K562 (cell line): ENCODE data around the gene MRPS26. TPM values are rescaled to one million over a fixed set of nuclear protein-coding genes. Genes with fewer than 3 reads are reported as not detected.
A peak's percentile ranks its signal among the peaks of the same experiment; 100 is the strongest.

Experiments used
- ATAC-seq: fragments of 200-7000 bp; cut with Tn5 transposase; 3 replicates; pipeline ENCODE4 v1.9.1; 2020; ENCODE audit warnings: moderate library complexity
- BruUV-seq: library from RNA; stranded (reverse); fragments of 400-500 nt; replicated peaks from 2 replicates; lab custom pipeline; 2021; lab: Mats Ljungman, UMichigan
- CTCF ChIA-PET: fragments of 300-600 bp; formaldehyde crosslinking; extraction: SDS; loops from one replicate; lab custom pipeline; 2021; ENCODE audit warnings: low intra/inter-chr PET ratio; lab: Yijun Ruan, JAX
- POLR2A ChIA-PET: fragments of 300-600, 350-650 bp; sonication (Branson Sonifier 250); formaldehyde crosslinking; extraction: SDS; loops from one replicate; lab custom pipeline; 2021; ENCODE audit warnings: antibody characterized with exemption, inconsistent platforms; lab: Yijun Ruan, JAX
- DNase-seq, 4 experiments: peaks; one replicate each; pipeline versions ENCODE4 v3.0.0 to v3.0.0-alpha.2; 2011 to 2018; ENCODE audit warnings: low spot score in 3 of 4, mixed read lengths in 3 of 4; ENCODE audit errors: extremely low read depth in 1 of 4
- FAIRE-seq: peaks from 2 replicates; lab custom pipeline; 2011; peaks lifted over from hg19 to GRCh38; lab: Jason Lieb, UNC
- H2AFZ ChIP-seq: 2 replicates; pipeline ENCODE4 v1.6.0; 2011; ENCODE audit warnings: low read depth, low read length, control low read depth, inconsistent platforms
- H3K27ac ChIP-seq: fragments of 200-600 bp; 3 replicates; pipeline ENCODE4 v1.8.0; 2011; ENCODE audit warnings: low read depth, mild to moderate bottlenecking, control low read depth, inconsistent platforms, low read length, moderate library complexity, mixed read lengths; ENCODE audit errors: extremely low read depth
- H3K27me3 ChIP-seq, 2 experiments: fragments of 300-600 bp in 1 of 2; 2 replicates in 1 of 2; 3 replicates in 1 of 2; pipeline versions ENCODE4 v1.6.0 to v1.8.0; 2011; ENCODE audit warnings: inconsistent platforms in 2 of 2, low read length in 2 of 2, mild to moderate bottlenecking in 1 of 2, mixed read lengths in 1 of 2, moderate library complexity in 1 of 2; ENCODE audit not compliant: control insufficient read depth in 2 of 2, insufficient read depth in 2 of 2
- H3K36me3 ChIP-seq: fragments of 300-600 bp; 3 replicates; pipeline ENCODE4 v1.8.0; 2011; ENCODE audit warnings: mild to moderate bottlenecking, low read length, inconsistent platforms; ENCODE audit not compliant: control insufficient read depth, insufficient read depth
- H3K4me1 ChIP-seq, 2 experiments: fragments of 200-600 bp in 1 of 2; replicated peaks in 1 of 2; 2 replicates in 1 of 2; 3 replicates in 1 of 2; pipeline versions ENCODE4 v1.5.1 to v1.8.0; 2011; ENCODE audit warnings: inconsistent platforms in 2 of 2, low read length in 2 of 2, mild to moderate bottlenecking in 1 of 2, mixed read lengths in 1 of 2, moderate library complexity in 1 of 2; ENCODE audit not compliant: control insufficient read depth in 2 of 2, insufficient read depth in 2 of 2
- H3K4me2 ChIP-seq: 2 replicates; pipeline ENCODE4 v1.6.1; 2011; ENCODE audit warnings: low read length, control low read depth, inconsistent platforms, mixed read lengths; ENCODE audit not compliant: insufficient read depth
- H3K4me3 ChIP-seq: fragments of 200-600 bp; sonication (generic), shearing (Covaris generic); 2 replicates; pipeline ENCODE4 v1.5.1; 2016; ENCODE audit warnings: control low read depth, inconsistent platforms
- H3K79me2 ChIP-seq: fragments of 200-600 bp; 3 replicates; pipeline ENCODE4 v1.8.0; 2011; ENCODE audit warnings: low read length, inconsistent platforms; ENCODE audit not compliant: control insufficient read depth, insufficient read depth
- H3K9ac ChIP-seq, 2 experiments: 2 replicates each; pipeline versions ENCODE4 v1.6.0 to v1.6.1; 2011; ENCODE audit warnings: low read depth in 2 of 2, low read length in 2 of 2, control low read depth in 1 of 2, inconsistent platforms in 1 of 2, mild to moderate bottlenecking in 1 of 2, mixed read lengths in 1 of 2; ENCODE audit not compliant: insufficient read depth in 1 of 2
- H3K9me1 ChIP-seq: one replicate; pipeline ENCODE4 v1.6.0; 2011; ENCODE audit warnings: inconsistent platforms, mild to moderate bottlenecking, low read length, moderate library complexity; ENCODE audit not compliant: control insufficient read depth, insufficient read depth
- H3K9me3 ChIP-seq: replicated peaks from 2 replicates; pipeline ENCODE4 v1.5.1; 2011; ENCODE audit warnings: low read depth, low read length, inconsistent platforms; ENCODE audit not compliant: control insufficient read depth, insufficient read depth
- H4K20me1 ChIP-seq: replicated peaks from 2 replicates; pipeline ENCODE4 v1.6.1; 2011; ENCODE audit warnings: low read length, inconsistent platforms, mixed read lengths; ENCODE audit not compliant: control insufficient read depth, insufficient read depth
- CC2D1A ChIP-seq: fragments of 450-650 bp; IDR thresholded peaks from 2 replicates; pipeline ENCODE4 v1.6.1; 2017; ENCODE audit warnings: mild to moderate bottlenecking
- FIP1L1 ChIP-seq: fragments of 200-400 bp; formaldehyde crosslinking; IDR thresholded peaks from 2 replicates; pipeline ENCODE4 v1.6.1; 2018; ENCODE audit warnings: mild to moderate bottlenecking, low read depth, low read length; ENCODE audit not compliant: poor library complexity, severe bottlenecking
- FOSL1 ChIP-seq: fragments of 200-800 bp; sonication (Bioruptor generic); conservative IDR thresholded peaks from 2 replicates; pipeline ENCODE4 v1.6.1; 2016; ENCODE audit warnings: missing genetic modification characterization, missing compliant biosample characterization
- RAD21 ChIP-seq, 2 experiments: fragments of 250-450 bp in 1 of 2; fragments of 450-650 bp in 1 of 2; sonication (Bioruptor Pico) in 1 of 2; formaldehyde crosslinking in 1 of 2; IDR thresholded peaks in 1 of 2; conservative IDR thresholded peaks in 1 of 2; 2 replicates each; pipeline versions ENCODE4 v1.4.0 to v1.8.0; 2020 to 2022; ENCODE audit warnings: mild to moderate bottlenecking in 2 of 2, moderate library complexity in 1 of 2
- REST ChIP-seq, 2 experiments: fragments of 450-650 bp; formaldehyde crosslinking in 1 of 2; IDR thresholded peaks; 2 replicates each; pipeline versions ENCODE4 v1.4.0 to v1.6.1; 2014 to 2020; ENCODE audit warnings: mild to moderate bottlenecking in 2 of 2, borderline replicate concordance in 1 of 2, low read depth in 1 of 2
- TFAP4 ChIP-seq: sonication (generic); formaldehyde crosslinking; IDR thresholded peaks from 2 replicates; pipeline ENCODE4 v1.8.0; 2022; ENCODE audit warnings: missing genetic modification reagents, mild to moderate bottlenecking, moderate library complexity, borderline replicate concordance
- ZNF408 ChIP-seq: fragments of 250-450 bp; sonication (Bioruptor Pico); IDR thresholded peaks from 2 replicates; pipeline ENCODE4 v1.4.0; 2020; ENCODE audit warnings: low read depth, mild to moderate bottlenecking, moderate library complexity
- WGBS: fragments of 100-300 bp; shearing (Covaris generic); methylation state at CpG from one replicate; pipeline ENCODE4 v1.1.6; 2016; ENCODE audit warnings: low coverage, mixed read lengths; ENCODE audit not compliant: insufficient coverage; ENCODE audit errors: missing lambda C conversion rate; 5-methylcytosine and 5-hydroxymethylcytosine counted together
- in situ Hi-C: fragments of 300-500 bp; cut with MboI; formaldehyde crosslinking; loops from 4 replicates; pipeline ENCODE4 v1.15.0; 2018; ENCODE audit warnings: inconsistent platforms, mixed read lengths
- intact Hi-C: fragments of 100-400 bp; cut with micrococcal nuclease; formaldehyde crosslinking; loops from 2 replicates; pipeline ENCODE4 v1.14.2; 2022
- polyA plus RNA-seq, 8 experiments: library from polyadenylated mRNA; depleted of rRNA in 4 of 8; stranded (reverse) in 5 of 8; unstranded in 3 of 8; fragments of >200 nt; fragmentation: Nextera tagmentation in 2 of 8; fragmentation: Illumina TruSeq in 1 of 8; extraction: Ambion mirVana in 2 of 8; extraction: Trizol in 1 of 8; gene quantifications; 2 replicates each; pipeline versions ENCODE4 v1.2.1 to v1.2.3, GENCODE V29; 2011 to 2014; ENCODE audit warnings: inconsistent platforms in 1 of 8, missing spikeins in 1 of 8
- total RNA-seq, 7 experiments: library from RNA; depleted of rRNA in 6 of 7; stranded (reverse); fragments of >200 nt in 6 of 7; fragmentation: Illumina TruSeq in 2 of 7; extraction: Trizol in 2 of 7; gene quantifications; 2 replicates each; pipeline versions ENCODE4 v1.2.1 to v1.2.3, GENCODE V29; 2011 to 2021; ENCODE audit warnings: low replicate concordance in 1 of 7

The MRPS26 gene
- total and polyA plus RNA-seq, 9 of the 15 experiments (the other 6 are each of a cell fraction or from before 2014, with no cell fraction given), result 2.7 to 70.5 (median 28.8) TPM

- no TSS peak for BruUV-seq
- CTCF ChIA-PET, result interaction anchor here (0.6 to 0.7 kb wide), 2 partner anchors 16 to 44 kb away, joined by 3 to 4 read pairs; no protein-coding TSS in a partner anchor
- Histone ChIP-seq H3K27ac (no peak overlapping the region), H3K9ac (no peak overlapping the region), H2AFZ (no peak overlapping the region), H3K79me2 (no peaks in the 10 kb centered on the region), H3K9me3 (no peaks in the 10 kb centered on the region), H3K27me3 (no peaks in the 10 kb centered on the region), H4K20me1 (no peaks in the 10 kb centered on the region), H3K4me1 (peaks cover 0 to 18% of the 10 kb centered on the region in 2 experiments; a peak in 2 of 5 replicates), H3K9me1 (no peaks in the 10 kb centered on the region), H3K4me2 (no peak overlapping the region), H3K4me3 (no peak overlapping the region), H3K36me3 (no peaks in the 10 kb centered on the region)
- 26% methylated on average over 7 of the region's 8 CpGs for WGBS
- peak in 2 of 4 experiments; percentile 11 to 31 for DNase-seq
- FAIRE-seq, result no peak
- POLR2A ChIA-PET, result interaction anchor here (0.6 to 0.7 kb wide), 2 partner anchors 27 to 469 kb away, joined by 3 read pairs; no protein-coding TSS in a partner anchor
- in situ Hi-C loops (no loop called here), intact Hi-C loops (loop anchor here (5.0 kb wide), 1 partner anchor 38 kb away; no protein-coding TSS in a partner anchor)
- peak; percentile 77 for ATAC-seq
- TF ChIP-seq CC2D1A (no peak), ZNF408 (CRISPR knock-in tag) (no peak), TFAP4 (CRISPR knock-in tag) (peak; percentile 17; the same call in 1 of the 2 replicates), REST (IDR thresholded peaks at IDR 0.05; ENCODE audit: borderline replicate concordance) (peak; percentile 7), REST (CRISPR knock-in tag; IDR thresholded peaks at IDR 0.05; ENCODE audit: low read depth) (no peak), RAD21 (CRISPR knock-in tag; conservative IDR thresholded peaks at IDR 0.05 in 1 of 2, IDR thresholded peaks at IDR 0.05 in 1 of 2) (peak in 1 of 2 experiments; percentile 40; a peak in 2 of 4 replicates), FOSL1 (tag) (peak; percentile 62), FIP1L1 (no peak)
These were observed 23.4 kb downstream of the MRPS26 start for GRCh38 chr20:3068986-3069900.
